Body of pancreas (tissue), 4 donors: ENCODE results near the gene ROS1.

Experiments
- POLR2A ChIP-seq, 3 donors: fragments of 450-650 bp; IDR thresholded peaks; one replicate each; pipeline ENCODE4 v1.6.1; 2016; ENCODE audit warnings: antibody characterized with exemption in 3 of 3, mild to moderate bottlenecking in 2 of 3
- TF ChIP-seq, protein P1 (sequence below), 7 experiments: fragments of 450-650 bp in 4 of 7; fragments of 200-600 bp in 3 of 7; sonication (generic) in 3 of 7; IDR thresholded peaks; one replicate each; pipeline ENCODE4 v1.5.1; 2016 to 2019; ENCODE audit warnings: antibody characterized with exemption in 7 of 7

DNA sequence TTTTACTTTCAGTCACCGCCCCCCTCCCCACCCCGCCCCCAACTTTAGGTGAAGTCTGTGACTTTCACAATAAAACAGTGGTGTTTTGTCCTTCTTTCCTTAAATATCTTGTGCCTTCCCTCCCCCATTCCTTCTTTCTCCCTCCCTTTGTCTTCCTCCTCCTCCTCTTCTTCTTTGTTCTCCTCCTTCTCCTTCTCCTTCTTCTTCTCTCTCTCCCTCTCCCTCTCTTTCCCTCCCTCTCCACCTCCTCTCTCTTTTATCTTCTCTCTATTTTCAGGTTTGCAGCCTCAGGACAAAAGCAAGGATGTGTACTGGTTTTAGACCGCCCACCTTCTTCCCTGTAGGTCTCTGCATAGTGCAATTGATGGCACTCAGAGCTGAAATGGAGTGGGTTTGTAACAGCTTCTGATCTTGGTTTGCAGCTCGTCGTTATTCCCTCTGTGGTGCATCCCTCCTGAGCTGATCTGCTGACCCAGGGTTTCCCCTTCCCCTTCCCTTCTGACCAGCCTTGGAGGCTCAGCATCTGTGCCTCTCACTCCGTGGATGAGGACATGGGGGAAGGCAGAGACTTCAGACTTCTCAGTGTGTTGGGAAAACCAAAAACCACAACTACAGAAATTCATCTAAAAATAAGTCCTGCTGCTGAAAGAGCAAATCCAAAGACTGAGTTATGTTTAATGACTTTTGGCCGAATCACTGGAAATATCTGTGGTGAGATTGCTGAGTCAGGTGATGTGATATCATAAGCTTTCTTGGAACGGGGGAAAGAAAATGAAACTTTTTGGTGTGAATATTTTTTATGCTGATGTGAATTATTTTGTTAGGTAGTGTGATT, 153.5 kb downstream of the ROS1 start:
- TF ChIP-seq, protein P1, sequence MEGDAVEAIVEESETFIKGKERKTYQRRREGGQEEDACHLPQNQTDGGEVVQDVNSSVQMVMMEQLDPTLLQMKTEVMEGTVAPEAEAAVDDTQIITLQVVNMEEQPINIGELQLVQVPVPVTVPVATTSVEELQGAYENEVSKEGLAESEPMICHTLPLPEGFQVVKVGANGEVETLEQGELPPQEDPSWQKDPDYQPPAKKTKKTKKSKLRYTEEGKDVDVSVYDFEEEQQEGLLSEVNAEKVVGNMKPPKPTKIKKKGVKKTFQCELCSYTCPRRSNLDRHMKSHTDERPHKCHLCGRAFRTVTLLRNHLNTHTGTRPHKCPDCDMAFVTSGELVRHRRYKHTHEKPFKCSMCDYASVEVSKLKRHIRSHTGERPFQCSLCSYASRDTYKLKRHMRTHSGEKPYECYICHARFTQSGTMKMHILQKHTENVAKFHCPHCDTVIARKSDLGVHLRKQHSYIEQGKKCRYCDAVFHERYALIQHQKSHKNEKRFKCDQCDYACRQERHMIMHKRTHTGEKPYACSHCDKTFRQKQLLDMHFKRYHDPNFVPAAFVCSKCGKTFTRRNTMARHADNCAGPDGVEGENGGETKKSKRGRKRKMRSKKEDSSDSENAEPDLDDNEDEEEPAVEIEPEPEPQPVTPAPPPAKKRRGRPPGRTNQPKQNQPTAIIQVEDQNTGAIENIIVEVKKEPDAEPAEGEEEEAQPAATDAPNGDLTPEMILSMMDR (IDR thresholded peaks at IDR 0.05): no peak
- TF ChIP-seq POLR2A (IDR thresholded peaks at IDR 0.05): no peak
